A673 (cell line): Measurements from ENCODE around the gene MOCOS.

Source experiments
- EZH2 ChIP-seq: fragments of 200-600 bp; sonication (generic); IDR thresholded peaks from 2 replicates; pipeline ENCODE4 v1.6.1; 2017; ENCODE audit warnings: borderline replicate concordance, low read depth, mild to moderate bottlenecking, mixed read lengths, antibody characterized with exemption, low read length; ENCODE audit not compliant: poor library complexity, severe bottlenecking
- TF ChIP-seq, protein P1 (sequence below): fragments of 300-800, 200-600 bp; sonication (generic); conservative IDR thresholded peaks from 2 replicates; pipeline ENCODE4 v1.5.1; 2017; ENCODE audit warnings: low read depth, mild to moderate bottlenecking, antibody characterized with exemption, low read length, moderate library complexity, mixed read lengths

DNA sequence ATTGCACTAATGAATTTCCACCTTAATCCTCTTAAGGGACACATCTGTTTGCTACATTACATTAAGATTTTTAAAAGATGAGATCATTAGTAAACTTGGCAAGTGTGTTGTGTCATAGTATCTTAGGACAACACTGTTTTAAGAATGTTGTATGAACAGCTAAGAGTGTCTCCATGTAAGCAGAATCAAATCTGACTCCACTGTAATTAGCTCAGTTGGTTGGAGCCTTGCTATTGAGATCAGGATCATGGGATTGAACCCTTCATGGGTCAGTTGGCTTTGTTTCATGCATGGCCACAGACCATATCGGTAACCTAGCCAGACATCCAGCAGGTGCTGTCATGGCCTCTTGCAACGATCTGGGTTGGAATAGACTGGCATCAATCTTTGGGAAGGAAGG lies 115.4 kb downstream of the MOCOS start:
- TF ChIP-seq, protein P1, sequence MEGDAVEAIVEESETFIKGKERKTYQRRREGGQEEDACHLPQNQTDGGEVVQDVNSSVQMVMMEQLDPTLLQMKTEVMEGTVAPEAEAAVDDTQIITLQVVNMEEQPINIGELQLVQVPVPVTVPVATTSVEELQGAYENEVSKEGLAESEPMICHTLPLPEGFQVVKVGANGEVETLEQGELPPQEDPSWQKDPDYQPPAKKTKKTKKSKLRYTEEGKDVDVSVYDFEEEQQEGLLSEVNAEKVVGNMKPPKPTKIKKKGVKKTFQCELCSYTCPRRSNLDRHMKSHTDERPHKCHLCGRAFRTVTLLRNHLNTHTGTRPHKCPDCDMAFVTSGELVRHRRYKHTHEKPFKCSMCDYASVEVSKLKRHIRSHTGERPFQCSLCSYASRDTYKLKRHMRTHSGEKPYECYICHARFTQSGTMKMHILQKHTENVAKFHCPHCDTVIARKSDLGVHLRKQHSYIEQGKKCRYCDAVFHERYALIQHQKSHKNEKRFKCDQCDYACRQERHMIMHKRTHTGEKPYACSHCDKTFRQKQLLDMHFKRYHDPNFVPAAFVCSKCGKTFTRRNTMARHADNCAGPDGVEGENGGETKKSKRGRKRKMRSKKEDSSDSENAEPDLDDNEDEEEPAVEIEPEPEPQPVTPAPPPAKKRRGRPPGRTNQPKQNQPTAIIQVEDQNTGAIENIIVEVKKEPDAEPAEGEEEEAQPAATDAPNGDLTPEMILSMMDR = no peak
- no peak for TF ChIP-seq EZH2
